TTC549 (cell line): ENCODE measurements around the gene CETN3.
"Not testable (repeated sequence)": the region's sequence is repeated elsewhere in the genome, so short reads cannot be mapped to it uniquely, and the experiment has no call there.

ENCODE experiments used
- FAIRE-seq: peaks from 2 replicates; lab custom pipeline; 2012; peaks lifted over from hg19 to GRCh38; lab: Jason Lieb, UNC

Gene CETN3

GRCh38 chr5:90381213-90381929, 28.2 kb downstream of the CETN3 start:
- no peak for FAIRE-seq

GRCh38 chr5:90379652-90380051, 29.9 kb downstream of the CETN3 start:
- no peak for FAIRE-seq

GRCh38 chr5:90378752-90379151, 30.8 kb downstream of the CETN3 start:
- no peak for FAIRE-seq

GRCh38 chr5:90371269-90371668, 38.3 kb downstream of the CETN3 start:
- FAIRE-seq: not testable (repeated sequence)

GRCh38 chr5:90368454-90369246, 40.9 kb downstream of the CETN3 start:
- FAIRE-seq: no peak

GRCh38 chr5:90367879-90368278, 41.7 kb downstream of the CETN3 start:
- no peak for FAIRE-seq

GRCh38 chr5:90366948-90367347, 42.6 kb downstream of the CETN3 start:
- FAIRE-seq: no peak

GRCh38 chr5:90365328-90365727, 44.2 kb downstream of the CETN3 start:
- FAIRE-seq: no peak

GRCh38 chr5:90359073-90359920, 50.3 kb downstream of the CETN3 start:
- no peak for FAIRE-seq

GRCh38 chr5:90356622-90357021, 52.9 kb downstream of the CETN3 start:
- no peak for FAIRE-seq

GRCh38 chr5:90356176-90356575, 53.4 kb downstream of the CETN3 start:
- FAIRE-seq: no peak

GRCh38 chr5:90355635-90356034, 53.9 kb downstream of the CETN3 start:
- FAIRE-seq: no peak

GRCh38 chr5:90353254-90353653, 56.3 kb downstream of the CETN3 start:
- no peak for FAIRE-seq

- no peak for FAIRE-seq
Observed at GRCh38 chr5:90351101-90351500, 58.5 kb downstream of the CETN3 start.

- no peak for FAIRE-seq
Observed at GRCh38 chr5:90347462-90347861, 62.1 kb downstream of the CETN3 start.

GRCh38 chr5:90345684-90346083, 63.9 kb downstream of the CETN3 start:
- FAIRE-seq: no peak

- no peak for FAIRE-seq
Observed at GRCh38 chr5:90344689-90345088, 64.9 kb downstream of the CETN3 start.

GRCh38 chr5:90343731-90344130, 65.8 kb downstream of the CETN3 start:
- not testable (repeated sequence) for FAIRE-seq

GRCh38 chr5:90342576-90342975, 67.0 kb downstream of the CETN3 start:
- no peak for FAIRE-seq
